DND-41 (cell line): ENCODE data around the gene NEBL.

Source experiments
- ATAC-seq: fragments of 200-7000 bp; cut with Tn5 transposase; 3 replicates; pipeline ENCODE4 v1.9.1; 2021; ENCODE audit warnings: low read depth; ENCODE audit not compliant: insufficient read depth
- DNase-seq: peaks from one replicate; pipeline ENCODE4 v3.0.0-alpha.2; 2020
- H2AFZ ChIP-seq: 2 replicates; pipeline ENCODE4 v1.6.0; 2012; ENCODE audit warnings: low read depth, low read length
- H3K27ac ChIP-seq: 2 replicates; pipeline ENCODE4 v1.5.1; 2012; ENCODE audit warnings: low read length, inconsistent platforms
- H3K27me3 ChIP-seq: fragments of 200-600 bp; sonication (generic); 2 replicates; pipeline ENCODE4 v1.6.0; 2012; ENCODE audit warnings: low read length, mild to moderate bottlenecking, inconsistent platforms; ENCODE audit not compliant: insufficient read depth, poor library complexity
- H3K36me3 ChIP-seq: 2 replicates; pipeline ENCODE4 v1.5.1; 2012; ENCODE audit warnings: low read length, inconsistent platforms; ENCODE audit not compliant: insufficient read depth
- H3K4me1 ChIP-seq: 2 replicates; pipeline ENCODE4 v1.5.1; 2012; ENCODE audit warnings: mild to moderate bottlenecking, low read length; ENCODE audit not compliant: insufficient read depth
- H3K4me2 ChIP-seq: 2 replicates; pipeline ENCODE4 v1.6.0; 2012; ENCODE audit warnings: mild to moderate bottlenecking, moderate library complexity, low read length, inconsistent platforms; ENCODE audit not compliant: insufficient read depth
- H3K4me3 ChIP-seq, 2 experiments: fragments of 200-600 bp in 1 of 2; shearing (Covaris generic) in 1 of 2; 2 replicates each; pipeline ENCODE4 v1.5.1; 2012 to 2016; ENCODE audit warnings: inconsistent platforms in 2 of 2, low read length in 2 of 2, mild to moderate bottlenecking in 2 of 2, low read depth in 1 of 2, moderate library complexity in 1 of 2
- H3K79me2 ChIP-seq: 2 replicates; pipeline ENCODE4 v1.6.0; 2012; ENCODE audit warnings: low read length, inconsistent platforms; ENCODE audit not compliant: insufficient read depth
- H3K9ac ChIP-seq: 2 replicates; pipeline ENCODE4 v1.6.0; 2012; ENCODE audit warnings: low read depth, mild to moderate bottlenecking, inconsistent platforms, low read length, moderate library complexity
- H3K9me3 ChIP-seq: 2 replicates; pipeline ENCODE4 v1.5.1; 2012; ENCODE audit warnings: low read length, moderate library complexity, mild to moderate bottlenecking, inconsistent platforms; ENCODE audit not compliant: insufficient read depth, severe bottlenecking
- H4K20me1 ChIP-seq: 2 replicates; pipeline ENCODE4 v1.6.0; 2012; ENCODE audit warnings: low read length; ENCODE audit not compliant: insufficient read depth
- CTCF ChIP-seq: IDR thresholded peaks from 2 replicates; pipeline ENCODE4 v1.5.1; 2012; ENCODE audit warnings: borderline replicate concordance, low read length, moderate library complexity, mild to moderate bottlenecking; ENCODE audit not compliant: poor library complexity, severe bottlenecking; ENCODE audit errors: extremely low read depth
- EZH2 ChIP-seq: IDR thresholded peaks from 3 replicates; pipeline ENCODE4 v1.6.1; 2012; ENCODE audit warnings: borderline replicate concordance, low read depth, mild to moderate bottlenecking, moderate library complexity, low read length, inconsistent platforms; ENCODE audit not compliant: severe bottlenecking

Gene NEBL

GRCh38 chr10:20853276-20853675, 43.8 kb downstream of the NEBL start:
- no peak for DNase-seq
- Histone ChIP-seq H3K36me3 (no peaks in the 10 kb centered on the region), H4K20me1 (no peaks in the 10 kb centered on the region; the same call in 1 of the 2 replicates), H2AFZ (no peak overlapping the region), H3K4me3 (no peak overlapping the region), H3K9me3 (no peaks in the 10 kb centered on the region), H3K4me1 (no peaks in the 10 kb centered on the region), H3K27ac (no peak overlapping the region), H3K4me2 (no peak overlapping the region), H3K9ac (no peak overlapping the region), H3K79me2 (no peaks in the 10 kb centered on the region), H3K27me3 (no peaks in the 10 kb centered on the region)
- no peak for TF ChIP-seq EZH2
- no peak for TF ChIP-seq CTCF
- no peak for ATAC-seq

DNA sequence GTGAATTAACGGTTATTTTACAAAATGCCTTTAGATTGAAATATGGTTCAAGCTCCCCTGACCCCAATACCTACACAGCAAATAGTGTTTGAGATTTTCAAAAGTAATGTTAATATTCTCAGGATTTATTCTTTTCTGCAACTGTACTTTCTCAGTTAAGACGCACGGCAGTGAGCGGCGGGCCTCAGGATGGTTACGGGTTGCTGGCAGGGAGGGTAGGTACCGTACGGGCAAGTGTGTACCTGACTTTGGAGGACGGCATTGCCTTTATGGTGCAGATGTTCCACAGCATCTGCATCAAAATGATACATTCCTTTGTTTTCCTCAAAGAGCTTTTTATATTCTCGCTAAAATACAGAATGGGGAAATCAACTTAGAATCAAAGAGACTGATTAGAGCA, 44.8 kb downstream of the NEBL start:
- H3K4me2 ChIP-seq = no peak overlapping the region
- no peaks in the 10 kb centered on the region for H3K36me3 ChIP-seq
- no peaks in the 10 kb centered on the region for H3K4me1 ChIP-seq
- TF ChIP-seq EZH2 = no peak
- TF ChIP-seq CTCF = no peak
- H3K9me3 ChIP-seq = no peaks in the 10 kb centered on the region
- no peaks in the 10 kb centered on the region for H3K27me3 ChIP-seq
- no peak overlapping the region for H3K4me3 ChIP-seq
- no peak overlapping the region for H3K27ac ChIP-seq
- no peak for DNase-seq
- no peaks in the 10 kb centered on the region for H3K79me2 ChIP-seq
- H2AFZ ChIP-seq = no peak overlapping the region
- no peak overlapping the region for H3K9ac ChIP-seq
- no peaks in the 10 kb centered on the region for H4K20me1 ChIP-seq
- ATAC-seq = no peak

DNA sequence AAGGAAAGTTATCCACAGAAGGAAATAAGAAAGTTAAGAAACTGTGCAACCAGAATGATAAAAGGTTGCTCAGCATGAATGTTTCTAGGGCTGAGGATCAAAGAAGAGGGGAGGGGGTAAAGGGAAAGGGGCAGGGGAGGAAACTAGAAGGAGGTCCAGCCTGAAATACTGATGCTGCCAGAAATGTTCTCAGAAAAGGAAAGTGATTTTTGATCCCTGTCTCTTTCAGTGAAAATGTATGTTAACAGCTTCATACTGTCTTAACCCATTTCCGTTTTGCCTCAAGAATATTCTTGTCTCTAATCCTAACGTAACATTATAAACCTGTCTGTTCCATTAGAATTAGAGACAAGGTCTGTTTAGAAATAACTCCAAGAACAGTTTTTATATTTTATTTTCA, 49.6 kb downstream of the NEBL start:
- no peak for ATAC-seq

More for the DNA sequence above, 49.6 kb downstream of the NEBL start:
- H3K36me3 ChIP-seq = no peaks in the 10 kb centered on the region
- no peaks in the 10 kb centered on the region for H4K20me1 ChIP-seq
- no peak overlapping the region for H3K27ac ChIP-seq
- no peak overlapping the region for H3K9ac ChIP-seq
- no peaks in the 10 kb centered on the region for H3K27me3 ChIP-seq
- H3K4me2 ChIP-seq = no peak overlapping the region
- H3K79me2 ChIP-seq = no peaks in the 10 kb centered on the region
- no peak overlapping the region for H2AFZ ChIP-seq
- TF ChIP-seq EZH2 (no peak), CTCF (no peak)
- H3K9me3 ChIP-seq = no peaks in the 10 kb centered on the region
- H3K4me1 ChIP-seq = no peaks in the 10 kb centered on the region
- H3K4me3 ChIP-seq = no peak overlapping the region
- no peak for DNase-seq
